ENCODE data around the gene AKR1B1. TPM values are rescaled to one million over a fixed set of nuclear protein-coding genes. Genes with fewer than 3 reads are reported as not detected.
A peak's percentile ranks its signal among the peaks of the same experiment; 100 is the strongest.

AKR1B1 gene
- total RNA-seq, 1 donor from 2014 or later = 48.3 TPM

- no peak for DNase-seq (ENCODE audit: low read depth in 2 of 2)
These were observed 12.5 kb downstream of the AKR1B1 start for GRCh38 chr7:134446446-134446845.

- DNase-seq (ENCODE audit: low read depth in 2 of 2) = no peak
These were observed 14.0 kb downstream of the AKR1B1 start for GRCh38 chr7:134444961-134445315.

- DNase-seq (ENCODE audit: low read depth in 2 of 2) = peak in 1 of 2 donors; percentile 17
These were observed 14.5 kb downstream of the AKR1B1 start for GRCh38 chr7:134444198-134444960.

- no peak for DNase-seq (ENCODE audit: low read depth in 2 of 2)
These were observed 15.4 kb downstream of the AKR1B1 start for GRCh38 chr7:134443396-134444070.

- no peak for DNase-seq (ENCODE audit: low read depth in 2 of 2)
These were observed 16.3 kb downstream of the AKR1B1 start for GRCh38 chr7:134442441-134443220.

- no peak for DNase-seq (ENCODE audit: low read depth in 2 of 2)
These were observed 17.6 kb downstream of the AKR1B1 start for GRCh38 chr7:134441264-134441663.

- DNase-seq (ENCODE audit: low read depth in 2 of 2) = no peak
These were observed 18.4 kb downstream of the AKR1B1 start for GRCh38 chr7:134440476-134440875.

GRCh38 chr7:134440067-134440466 lies 18.8 kb downstream of the AKR1B1 start:
- DNase-seq (ENCODE audit: low read depth in 2 of 2) = no peak

- DNase-seq (ENCODE audit: low read depth in 2 of 2) = no peak
These were observed 20.0 kb downstream of the AKR1B1 start for GRCh38 chr7:134438946-134439345.

- DNase-seq (ENCODE audit: low read depth in 2 of 2) = no peak
These were observed 23.6 kb downstream of the AKR1B1 start for GRCh38 chr7:134435161-134435920.

GRCh38 chr7:134434701-134435100 lies 24.2 kb downstream of the AKR1B1 start:
- no peak for DNase-seq (ENCODE audit: low read depth in 2 of 2)

- DNase-seq (ENCODE audit: low read depth in 2 of 2) = no peak
These were observed 25.5 kb downstream of the AKR1B1 start for GRCh38 chr7:134433430-134433829.

GRCh38 chr7:134432296-134433152 lies 26.4 kb downstream of the AKR1B1 start:
- DNase-seq (ENCODE audit: low read depth in 2 of 2) = peak; percentile 83 to 94

GRCh38 chr7:134431815-134432214 lies 27.1 kb downstream of the AKR1B1 start:
- no peak for DNase-seq (ENCODE audit: low read depth in 2 of 2)

- no peak for DNase-seq (ENCODE audit: low read depth in 2 of 2)
These were observed 29.4 kb downstream of the AKR1B1 start for GRCh38 chr7:134429481-134429880.

GRCh38 chr7:134428942-134429341 lies 30.0 kb downstream of the AKR1B1 start:
- no peak for DNase-seq (ENCODE audit: low read depth in 2 of 2)

- DNase-seq (ENCODE audit: low read depth in 2 of 2) = no peak
These were observed 31.0 kb downstream of the AKR1B1 start for GRCh38 chr7:134427896-134428295.

- DNase-seq (ENCODE audit: low read depth in 2 of 2) = no peak
These were observed 33.1 kb downstream of the AKR1B1 start for GRCh38 chr7:134425777-134426176.

- DNase-seq (ENCODE audit: low read depth in 2 of 2) = peak in 1 of 2 donors; percentile 14
These were observed 36.3 kb downstream of the AKR1B1 start for GRCh38 chr7:134422638-134423037.

- DNase-seq (ENCODE audit: low read depth in 2 of 2) = peak; percentile 37 to 47
These were observed 36.9 kb downstream of the AKR1B1 start for GRCh38 chr7:134422008-134422407.
